HepG2 (cell line): ENCODE data around the gene CHST11. TPM values are rescaled to one million over a fixed set of nuclear protein-coding genes. Genes with fewer than 3 reads are reported as not detected.

Experiments used
- ATAC-seq: fragments of 200-7000 bp; cut with Tn5 transposase; 3 replicates; pipeline ENCODE4 v1.9.1; 2020; ENCODE audit warnings: mild to moderate bottlenecking, moderate library complexity
- Bru-seq: library from RNA; stranded (reverse); fragments of 400-500 nt; gene quantifications from one replicate; lab custom pipeline; 2021; lab: Mats Ljungman, UMichigan
- BruChase-seq, 2 experiments: library from RNA; stranded (reverse); fragments of 400-500 nt; gene quantifications; one replicate each; lab custom pipeline; 2021; lab: Mats Ljungman, UMichigan
- BruUV-seq: library from RNA; stranded (reverse); fragments of 400-500 nt; replicated peaks from 2 replicates; lab custom pipeline; 2021; lab: Mats Ljungman, UMichigan
- CTCF ChIA-PET: fragments of 300-600 bp; formaldehyde crosslinking; extraction: SDS; loops from one replicate; lab custom pipeline; 2021; ENCODE audit warnings: low total read pairs, inconsistent platforms, low intra/inter-chr PET ratio; lab: Yijun Ruan, JAX
- POLR2A ChIA-PET: fragments of 350-600 bp; sonication (Branson Sonifier 250); formaldehyde crosslinking; loops from one replicate; lab custom pipeline; 2020; ENCODE audit warnings: antibody characterized with exemption, inconsistent platforms; lab: Yijun Ruan, JAX
- DNase-seq: peaks from one replicate; pipeline ENCODE4 v3.0.0-alpha.2; 2015; ENCODE audit warnings: low spot score
- FAIRE-seq: peaks from 3 replicates; lab custom pipeline; 2011; peaks lifted over from hg19 to GRCh38; lab: Jason Lieb, UNC
- H2AFZ ChIP-seq: one replicate; pipeline ENCODE4 v1.6.1; 2011; ENCODE audit warnings: low read length, inconsistent platforms
- H3K27ac ChIP-seq: fragments of 300-600 bp; 3 replicates; pipeline ENCODE4 v1.8.0; 2011; ENCODE audit warnings: mixed run types, mild to moderate bottlenecking, mixed read lengths, low read length, inconsistent platforms; ENCODE audit not compliant: insufficient read depth; ENCODE audit errors: extremely low read length
- H3K27me3 ChIP-seq, 2 experiments: fragments of 200-600 bp in 1 of 2; 2 replicates in 1 of 2; 3 replicates in 1 of 2; pipeline versions ENCODE4 v1.6.0 to v1.8.0; 2011; ENCODE audit warnings: low read length in 2 of 2, mild to moderate bottlenecking in 2 of 2, moderate library complexity in 2 of 2, inconsistent platforms in 1 of 2; ENCODE audit not compliant: insufficient read depth in 2 of 2, control insufficient read depth in 1 of 2
- H3K36me3 ChIP-seq, 2 experiments: fragments of 200-600 bp in 1 of 2; replicated peaks in 1 of 2; 2 replicates in 1 of 2; 3 replicates in 1 of 2; pipeline versions ENCODE4 v1.5.1 to v1.8.0; 2011; ENCODE audit warnings: low read length in 2 of 2, inconsistent platforms in 1 of 2; ENCODE audit not compliant: insufficient read depth in 2 of 2, control insufficient read depth in 1 of 2
- H3K4me1 ChIP-seq: 2 replicates; pipeline ENCODE4 v1.5.1; 2012; ENCODE audit warnings: low read length, inconsistent platforms; ENCODE audit not compliant: insufficient read depth
- H3K4me2 ChIP-seq: 2 replicates; pipeline ENCODE4 v1.6.0; 2011; ENCODE audit warnings: low read depth, low read length, inconsistent platforms
- H3K4me3 ChIP-seq, 3 experiments: fragments of 200-600 bp in 1 of 3; sonication (generic), shearing (Covaris generic) in 1 of 3; replicated peaks in 1 of 3; 2 replicates each; pipeline ENCODE4 v1.5.1; 2011 to 2016; ENCODE audit warnings: low read length in 3 of 3, inconsistent platforms in 2 of 3, low read depth in 2 of 3, mild to moderate bottlenecking in 2 of 3, control low read depth in 1 of 3, mixed read lengths in 1 of 3; ENCODE audit not compliant: insufficient read depth in 1 of 3
- H3K79me2 ChIP-seq: one replicate; pipeline ENCODE4 v1.6.1; 2011; ENCODE audit warnings: low read length, inconsistent platforms; ENCODE audit not compliant: insufficient read depth
- H3K9ac ChIP-seq: 2 replicates; pipeline ENCODE4 v1.6.0; 2011; ENCODE audit warnings: mild to moderate bottlenecking, low read depth, low read length, inconsistent platforms; ENCODE audit not compliant: insufficient read depth
- H3K9me3 ChIP-seq: 2 replicates; pipeline ENCODE4 v1.5.1; 2012; ENCODE audit warnings: mild to moderate bottlenecking, low read length
- H4K20me1 ChIP-seq: 2 replicates; pipeline ENCODE4 v1.6.0; 2011; ENCODE audit warnings: inconsistent platforms, mild to moderate bottlenecking, low read length, moderate library complexity; ENCODE audit not compliant: insufficient read depth
- HNRNPLL ChIP-seq: fragments of 200-400 bp; formaldehyde crosslinking; IDR thresholded peaks from 2 replicates; pipeline ENCODE4 v1.6.1; 2017; ENCODE audit warnings: mild to moderate bottlenecking, low read depth, low read length; ENCODE audit not compliant: poor library complexity, severe bottlenecking
- RELA ChIP-seq: sonication (generic); formaldehyde crosslinking; IDR thresholded peaks from 2 replicates; pipeline ENCODE4 v1.4.0; 2020; ENCODE audit warnings: missing genetic modification reagents
- ZNF343 ChIP-seq: sonication (generic); formaldehyde crosslinking; IDR thresholded peaks from 2 replicates; pipeline ENCODE4 v1.4.0; 2020; ENCODE audit warnings: mild to moderate bottlenecking, missing genetic modification reagents
- WGBS: methylation state at CpG from one replicate; pipeline ENCODE4 v1.1.6; 2017; ENCODE audit warnings: low lambda C conversion rate; 5-methylcytosine and 5-hydroxymethylcytosine counted together
- in situ Hi-C: cut with HindIII; loops from 2 replicates; pipeline ENCODE4 v1.10.0; 2017; ENCODE audit warnings: low pct_unique_long_range_greater_than_20kb; ENCODE audit not compliant: extremely low pct_ligation_motif_present
- intact Hi-C: fragments of 100-400 bp; cut with micrococcal nuclease; formaldehyde crosslinking; loops from one replicate; pipeline ENCODE4 v1.10.0; 2022; ENCODE audit not compliant: unreplicated experiment
- long read RNA-seq, 2 experiments: library from RNA in 1 of 2; library from polyadenylated mRNA in 1 of 2; stranded (forward) in 1 of 2; unstranded in 1 of 2; transcript quantifications; one replicate each; pipeline ENCODE4 v2.0.0, GENCODE V29; 2019 to 2022
- polyA minus RNA-seq, 3 experiments: library from RNA; depleted of rRNA, polyadenylated mRNA; stranded (reverse); fragments of >200 nt; gene quantifications; 2 replicates each; pipeline ENCODE4 v1.2.3, GENCODE V29; 2011; ENCODE audit warnings: low replicate concordance in 1 of 3
- polyA plus RNA-seq, 8 experiments: library from polyadenylated mRNA; depleted of rRNA in 3 of 8; stranded (reverse) in 7 of 8; unstranded in 1 of 8; fragments of >200 nt; fragmentation: Illumina TruSeq in 4 of 8; extraction: Trizol in 4 of 8; gene quantifications; 2 replicates each; pipeline versions ENCODE4 v1.2.1 to v1.2.3, GENCODE V29; 2011 to 2016; ENCODE audit warnings: low read depth in 4 of 8, missing spikeins in 1 of 8, mixed read lengths in 1 of 8; ENCODE audit not compliant: insufficient read depth in 1 of 8
- total RNA-seq, 5 experiments: library from RNA; depleted of rRNA; stranded (reverse); fragments of >200 nt; fragmentation: Illumina TruSeq; extraction: Trizol; gene quantifications; 2 replicates each; pipeline ENCODE4 v1.2.3, GENCODE V29; 2016; ENCODE audit warnings: low read depth in 1 of 5
- TF ChIP-seq, protein P1 (sequence below): sonication (generic); formaldehyde crosslinking; IDR thresholded peaks from 2 replicates; pipeline ENCODE4 v1.4.0; 2020; ENCODE audit warnings: low read depth, missing genetic modification reagents

Gene CHST11
- not detected in 2 replicates for total RNA-seq (2016; rRNA removed; fragmentation: Illumina TruSeq; extraction: Trizol)
- not detected in 2 replicates for total RNA-seq (2016; cell fraction: cytosol; rRNA removed; fragmentation: Illumina TruSeq; extraction: Trizol; ENCODE audit: low read depth)
- not detected in 2 replicates for total RNA-seq (2016; cell fraction: insoluble cytoplasmic fraction; rRNA removed; fragmentation: Illumina TruSeq; extraction: Trizol)
- total RNA-seq (2016; cell fraction: membrane; rRNA removed; fragmentation: Illumina TruSeq; extraction: Trizol), result not detected in 2 replicates
- total RNA-seq (2016; cell fraction: nucleus; rRNA removed; fragmentation: Illumina TruSeq; extraction: Trizol), result not detected in 2 replicates
- 0.05 and 0.15 TPM in 2 replicates for polyA plus RNA-seq (2011; rRNA removed)
- 0.04 TPM in 1 of 2 replicates, not detected in the other for polyA plus RNA-seq (2011; cell fraction: cytosol; rRNA removed)
- 0.10 TPM in 1 of 2 replicates, not detected in the other for polyA plus RNA-seq (2011; cell fraction: nucleus; rRNA removed)
- polyA plus RNA-seq (2012), result not detected in 2 replicates
- polyA plus RNA-seq (2016; cell fraction: cytosol; fragmentation: Illumina TruSeq; extraction: Trizol; ENCODE audit: low read depth), result not detected in 2 replicates
- polyA plus RNA-seq (2016; cell fraction: insoluble cytoplasmic fraction; fragmentation: Illumina TruSeq; extraction: Trizol; ENCODE audit: low read depth), result not detected in 2 replicates
- not detected in 2 replicates for polyA plus RNA-seq (2016; cell fraction: membrane; fragmentation: Illumina TruSeq; extraction: Trizol; ENCODE audit: low read depth)
- not detected in 2 replicates for polyA plus RNA-seq (2016; cell fraction: nucleus; fragmentation: Illumina TruSeq; extraction: Trizol; ENCODE audit: insufficient read depth, low read depth)
- 1.7 TPM in 1 of 2 replicates, not detected in the other for polyA minus RNA-seq (2011; rRNA and poly(A)+ RNA removed; ENCODE audit: low replicate concordance)
- polyA minus RNA-seq (2011; cell fraction: cytosol; rRNA and poly(A)+ RNA removed), result not detected in 2 replicates
- polyA minus RNA-seq (2011; cell fraction: nucleus; rRNA and poly(A)+ RNA removed), result 0.12 TPM in 1 of 2 replicates, not detected in the other
- Bru-seq, nascent RNA, result percentile 13 among the genes with signal in this experiment
- percentile 16 among the genes with signal in this experiment for BruChase-seq, experiment 1, labeled RNA remaining after a 6-hour chase
- BruChase-seq, experiment 2, labeled RNA remaining after a 2-hour chase, result percentile 16 among the genes with signal in this experiment
- long read RNA-seq, experiment 1, result 0 reads
- long read RNA-seq, experiment 2, result 0 reads

DNA sequence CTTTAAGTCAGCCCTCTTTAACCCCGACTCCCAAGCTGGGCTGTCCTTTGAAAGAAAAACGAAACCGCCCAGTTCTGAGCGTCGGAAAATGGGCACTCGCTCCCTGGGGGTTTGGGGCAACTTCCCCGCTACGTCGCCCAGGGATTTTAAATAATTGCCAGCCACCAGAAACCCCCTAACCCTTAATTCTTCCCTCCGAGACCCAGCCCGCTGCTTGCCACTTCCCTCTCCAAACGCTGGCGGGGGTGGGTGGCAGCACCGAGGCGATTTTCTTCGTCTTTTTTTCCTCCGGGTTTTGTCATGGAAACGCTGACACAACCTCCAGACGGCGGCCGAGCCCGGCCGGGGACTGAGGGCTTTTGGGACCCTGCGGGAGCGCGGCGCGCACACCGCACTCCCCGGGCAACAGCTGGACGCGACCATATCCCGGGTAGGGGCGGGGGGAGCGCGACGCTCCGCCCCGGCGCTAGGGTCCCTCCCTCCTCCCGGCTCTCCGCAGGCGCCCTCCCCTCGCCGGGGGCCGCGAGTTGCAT, at the start of gene CHST11:
Gene CHST11, plus strand, starts transcription at position 532 of the 533 bp plus-strand sequence.
- Histone ChIP-seq H3K9ac (no peak within 1 kb of the TSS), H3K4me2 (peak within 1 kb of the TSS; percentile 56), H3K27ac (no peak within 1 kb of the TSS), H3K79me2 (no peaks in the 10 kb centered on the region), H3K4me3 (peak within 1 kb of the TSS; percentile 40 to 65 (median 41)), H3K9me3 (no peaks in the 10 kb centered on the region), H2AFZ (no peak within 1 kb of the TSS)
- FAIRE-seq (no peak), ATAC-seq (peak; percentile 65)
- POLR2A ChIA-PET, result no interaction called here
- 7% methylated on average over 5 of the region's 47 CpGs for WGBS
- no TSS peak for BruUV-seq
- in situ Hi-C loops, result no loop called here
- CTCF ChIA-PET, result no interaction called here
- TF ChIP-seq, protein P1, sequence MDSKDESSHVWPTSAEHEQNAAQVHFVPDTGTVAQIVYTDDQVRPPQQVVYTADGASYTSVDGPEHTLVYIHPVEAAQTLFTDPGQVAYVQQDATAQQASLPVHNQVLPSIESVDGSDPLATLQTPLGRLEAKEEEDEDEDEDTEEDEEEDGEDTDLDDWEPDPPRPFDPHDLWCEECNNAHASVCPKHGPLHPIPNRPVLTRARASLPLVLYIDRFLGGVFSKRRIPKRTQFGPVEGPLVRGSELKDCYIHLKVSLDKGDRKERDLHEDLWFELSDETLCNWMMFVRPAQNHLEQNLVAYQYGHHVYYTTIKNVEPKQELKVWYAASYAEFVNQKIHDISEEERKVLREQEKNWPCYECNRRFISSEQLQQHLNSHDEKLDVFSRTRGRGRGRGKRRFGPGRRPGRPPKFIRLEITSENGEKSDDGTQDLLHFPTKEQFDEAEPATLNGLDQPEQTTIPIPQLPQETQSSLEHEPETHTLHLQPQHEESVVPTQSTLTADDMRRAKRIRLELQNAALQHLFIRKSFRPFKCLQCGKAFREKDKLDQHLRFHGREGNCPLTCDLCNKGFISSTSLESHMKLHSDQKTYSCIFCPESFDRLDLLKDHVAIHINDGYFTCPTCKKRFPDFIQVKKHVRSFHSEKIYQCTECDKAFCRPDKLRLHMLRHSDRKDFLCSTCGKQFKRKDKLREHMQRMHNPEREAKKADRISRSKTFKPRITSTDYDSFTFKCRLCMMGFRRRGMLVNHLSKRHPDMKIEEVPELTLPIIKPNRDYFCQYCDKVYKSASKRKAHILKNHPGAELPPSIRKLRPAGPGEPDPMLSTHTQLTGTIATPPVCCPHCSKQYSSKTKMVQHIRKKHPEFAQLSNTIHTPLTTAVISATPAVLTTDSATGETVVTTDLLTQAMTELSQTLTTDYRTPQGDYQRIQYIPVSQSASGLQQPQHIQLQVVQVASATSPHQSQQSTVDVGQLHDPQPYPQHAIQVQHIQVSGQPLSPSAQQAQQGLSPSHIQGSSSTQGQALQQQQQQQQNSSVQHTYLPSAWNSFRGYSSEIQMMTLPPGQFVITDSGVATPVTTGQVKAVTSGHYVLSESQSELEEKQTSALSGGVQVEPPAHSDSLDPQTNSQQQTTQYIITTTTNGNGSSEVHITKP, result peak; percentile 93
- TF ChIP-seq HNRNPLL (peak; percentile 22), RELA (CRISPR knock-in tag) (no peak), ZNF343 (CRISPR knock-in tag) (no peak)
- TF ChIP-seq, all 625 proteins: peak for 2
- Histone ChIP-seq H3K4me1 (no peaks in the 10 kb centered on the region), H3K27me3 (peaks cover 8 to 66% of the 10 kb centered on the region in 2 experiments; a peak in 4 of 5 replicates), H4K20me1 (no peaks in the 10 kb centered on the region), H3K36me3 (no peaks in the 10 kb centered on the region)
- intact Hi-C loops, result no loop called here
- no peak for DNase-seq
